ENCODE results near the gene HAS3.

DNA sequence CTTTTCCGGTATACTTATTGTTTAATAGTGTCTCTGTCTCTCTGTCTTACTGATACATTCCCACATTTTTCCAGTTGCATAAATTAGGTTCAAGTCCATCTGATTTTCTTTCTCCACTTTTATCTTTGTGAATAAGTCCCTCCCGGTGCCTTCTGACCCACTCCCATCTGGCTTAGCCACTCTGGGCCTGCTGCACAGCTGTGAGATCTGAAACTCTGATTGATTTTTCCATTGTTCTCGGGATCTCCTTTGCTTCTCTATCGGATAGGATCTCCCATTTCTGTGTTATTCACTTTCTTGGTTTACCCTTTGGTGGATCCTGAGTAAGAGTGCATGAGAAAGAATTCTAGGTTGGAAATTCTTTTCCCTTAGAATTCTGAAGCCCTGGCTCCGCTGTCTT lies 35.6 kb downstream of the HAS3 start:
- TF ChIP-seq, protein P1, sequence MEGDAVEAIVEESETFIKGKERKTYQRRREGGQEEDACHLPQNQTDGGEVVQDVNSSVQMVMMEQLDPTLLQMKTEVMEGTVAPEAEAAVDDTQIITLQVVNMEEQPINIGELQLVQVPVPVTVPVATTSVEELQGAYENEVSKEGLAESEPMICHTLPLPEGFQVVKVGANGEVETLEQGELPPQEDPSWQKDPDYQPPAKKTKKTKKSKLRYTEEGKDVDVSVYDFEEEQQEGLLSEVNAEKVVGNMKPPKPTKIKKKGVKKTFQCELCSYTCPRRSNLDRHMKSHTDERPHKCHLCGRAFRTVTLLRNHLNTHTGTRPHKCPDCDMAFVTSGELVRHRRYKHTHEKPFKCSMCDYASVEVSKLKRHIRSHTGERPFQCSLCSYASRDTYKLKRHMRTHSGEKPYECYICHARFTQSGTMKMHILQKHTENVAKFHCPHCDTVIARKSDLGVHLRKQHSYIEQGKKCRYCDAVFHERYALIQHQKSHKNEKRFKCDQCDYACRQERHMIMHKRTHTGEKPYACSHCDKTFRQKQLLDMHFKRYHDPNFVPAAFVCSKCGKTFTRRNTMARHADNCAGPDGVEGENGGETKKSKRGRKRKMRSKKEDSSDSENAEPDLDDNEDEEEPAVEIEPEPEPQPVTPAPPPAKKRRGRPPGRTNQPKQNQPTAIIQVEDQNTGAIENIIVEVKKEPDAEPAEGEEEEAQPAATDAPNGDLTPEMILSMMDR (IDR thresholded peaks at IDR 0.05; ENCODE audit: insufficient read depth, low read length, poor library complexity, severe bottlenecking): no peak
- TF ChIP-seq EZH2phosphoT487 (conservative IDR thresholded peaks at IDR 0.05; ENCODE audit: low read length): no peak

All from SU-DHL-6 (cell line).